Stimulated activated CD8-positive, alpha-beta memory T cell treated with anti-CD3 and anti-CD28 coated beads, Interleukin-4, amount 100 ng/mL, for 48 hours (primary cell): ENCODE data around the gene CARF.
"Not testable (repeated sequence)": the region's sequence is repeated elsewhere in the genome, so short reads cannot be mapped to it uniquely, and the experiment has no call there.

ENCODE experiments used
- DNase-seq: peaks from one replicate; pipeline ENCODE4 v3.0.0-alpha.2; 2020

CARF gene, protein sequence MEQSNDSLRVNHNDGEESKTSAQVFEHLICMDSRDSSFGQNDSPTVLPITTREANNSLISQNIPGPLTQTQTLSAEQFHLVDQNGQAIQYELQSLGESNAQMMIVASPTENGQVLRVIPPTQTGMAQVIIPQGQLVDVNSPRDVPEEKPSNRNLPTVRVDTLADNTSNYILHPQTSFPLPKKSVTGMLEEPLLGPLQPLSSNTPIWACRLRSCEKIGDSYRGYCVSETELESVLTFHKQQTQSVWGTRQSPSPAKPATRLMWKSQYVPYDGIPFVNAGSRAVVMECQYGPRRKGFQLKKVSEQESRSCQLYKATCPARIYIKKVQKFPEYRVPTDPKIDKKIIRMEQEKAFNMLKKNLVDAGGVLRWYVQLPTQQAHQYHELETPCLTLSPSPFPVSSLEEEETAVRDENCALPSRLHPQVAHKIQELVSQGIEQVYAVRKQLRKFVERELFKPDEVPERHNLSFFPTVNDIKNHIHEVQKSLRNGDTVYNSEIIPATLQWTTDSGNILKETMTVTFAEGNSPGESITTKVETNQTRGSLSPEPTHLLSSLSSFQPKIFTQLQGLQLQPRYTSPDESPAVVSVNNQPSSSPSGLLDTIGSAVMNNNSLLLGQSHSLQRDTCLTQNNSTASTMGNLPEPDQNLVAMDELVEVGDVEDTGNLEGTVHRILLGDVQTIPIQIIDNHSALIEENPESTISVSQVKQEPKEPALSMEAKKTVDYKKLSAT

GRCh38 chr2:202911512-202912341 lies at the start of gene CARF, which contains the start of gene WDR12:
Gene CARF (plus strand): TSS chr2:202912275. CDS start chr2:202941903, 29,628 bp downstream.
Gene WDR12 (minus strand): TSS chr2:202911673. CDS start chr2:202911476, 197 bp downstream.
- peak; percentile 92 for DNase-seq

DNA sequence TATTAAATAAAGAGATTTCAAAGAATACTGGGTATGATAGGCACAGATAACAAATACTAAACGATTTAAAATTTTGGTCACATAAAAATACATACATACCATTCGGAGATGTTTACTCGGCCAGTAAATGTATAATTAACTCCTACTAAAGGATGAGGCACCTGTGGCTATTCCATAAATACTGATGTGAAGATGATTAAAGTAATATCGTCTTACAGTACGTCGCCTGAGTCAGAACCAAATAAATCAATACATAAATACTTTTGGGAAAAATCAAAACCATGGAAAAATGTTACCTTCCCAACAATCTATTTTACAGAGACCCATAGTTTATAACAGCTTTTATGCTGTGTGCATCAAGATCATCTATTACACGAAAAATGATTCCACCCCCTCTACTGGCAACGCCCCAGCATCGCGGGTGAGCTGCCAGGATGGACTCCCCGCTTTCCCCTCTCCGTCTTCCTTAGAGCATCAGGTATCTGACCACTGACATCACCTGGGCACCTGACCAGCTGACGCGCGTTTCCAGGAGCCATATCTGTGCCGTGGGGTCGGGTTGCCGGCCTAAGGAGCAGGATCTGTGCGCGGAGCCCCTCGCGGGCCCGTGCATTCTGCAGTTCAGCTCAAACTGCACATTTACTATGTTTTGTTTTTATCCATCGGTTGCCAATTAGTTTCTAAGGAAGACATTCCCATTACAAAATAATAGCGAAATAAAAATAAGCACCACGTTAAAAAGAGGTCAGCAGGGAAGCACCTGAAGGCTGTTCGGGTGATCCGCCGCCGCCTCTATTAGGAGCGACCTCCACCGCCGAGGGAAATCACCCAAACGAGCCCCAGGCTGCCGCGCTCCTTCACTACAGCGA lies 41.4 kb upstream of the CARF start:
- DNase-seq, result peak; percentile 75

- DNase-seq, result peak; percentile 73
These were observed 40.6 kb upstream of the CARF start, which contains the start of gene ICA1L for GRCh38 chr2:202871300-202872141. Gene ICA1L (minus strand): TSS chr2:202871766. CDS start chr2:202829009, 42,757 bp downstream.

DNA sequence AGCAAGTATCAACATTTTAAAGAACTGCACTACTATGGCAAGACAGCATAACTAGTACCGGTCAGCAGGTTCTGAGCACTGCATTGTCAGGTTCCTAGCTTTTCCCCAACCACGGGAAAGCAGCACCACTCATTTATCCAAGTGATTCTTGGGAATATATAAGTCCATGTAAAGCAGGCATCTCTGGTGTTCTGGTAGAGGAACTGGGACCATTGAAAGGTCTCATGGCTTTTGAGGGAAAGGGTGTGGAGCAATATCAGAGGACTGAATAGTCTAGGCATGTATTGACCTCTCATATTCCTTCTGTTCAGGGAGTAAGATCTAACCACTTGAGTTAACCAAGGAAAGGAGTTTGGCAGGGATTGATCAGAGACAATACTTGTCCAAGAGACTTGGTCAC lies 34.4 kb upstream of the CARF start:
- DNase-seq, result no peak

- DNase-seq, result no peak
These were observed 30.5 kb upstream of the CARF start for GRCh38 chr2:202881570-202881969.

- no peak for DNase-seq
These were observed 27.9 kb upstream of the CARF start for GRCh38 chr2:202883987-202884675.

GRCh38 chr2:202885190-202885589 lies 26.9 kb upstream of the CARF start:
- no peak for DNase-seq

GRCh38 chr2:202905507-202905906 lies 6.6 kb upstream of the CARF start:
- not testable (repeated sequence) for DNase-seq

- no peak for DNase-seq
These were observed 3.9 kb upstream of the CARF start for GRCh38 chr2:202908186-202908585.

DNA sequence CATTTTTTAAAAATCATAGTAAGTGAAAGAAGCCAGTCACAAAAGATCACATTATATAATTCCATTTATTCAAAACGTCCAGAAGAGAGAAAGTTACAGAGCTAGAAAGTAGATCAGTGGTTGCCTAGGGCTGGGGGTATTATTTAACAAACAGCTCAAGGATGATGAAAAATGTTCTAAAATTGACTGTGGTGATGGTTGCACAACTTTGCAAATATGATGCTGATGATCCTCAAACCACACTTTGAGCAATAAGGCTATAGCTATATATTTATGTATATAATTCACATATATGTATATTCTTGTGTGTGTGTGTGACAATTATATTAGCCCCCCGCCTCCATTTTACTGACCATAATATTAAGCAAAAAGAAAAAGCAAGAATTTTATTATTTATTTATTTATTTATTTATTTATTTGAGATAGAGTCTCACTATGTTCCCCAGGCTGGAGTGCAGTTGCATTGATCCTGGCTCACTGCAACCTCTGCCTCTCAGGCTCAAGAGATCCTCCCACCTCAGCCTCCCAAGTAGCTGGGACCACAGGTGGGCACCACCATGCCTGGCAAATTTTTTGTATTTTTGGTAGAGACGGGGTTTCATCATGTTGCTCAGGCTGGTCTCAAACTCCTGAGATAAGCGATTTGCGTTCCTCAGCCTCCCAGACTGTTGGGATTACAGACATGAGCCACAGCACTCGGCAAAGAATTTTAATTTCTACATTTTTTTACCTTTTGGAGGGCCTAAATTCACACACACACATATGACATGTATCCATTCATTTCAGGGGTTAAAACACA lies 2.5 kb upstream of the CARF start:
- DNase-seq, result no peak

DNA sequence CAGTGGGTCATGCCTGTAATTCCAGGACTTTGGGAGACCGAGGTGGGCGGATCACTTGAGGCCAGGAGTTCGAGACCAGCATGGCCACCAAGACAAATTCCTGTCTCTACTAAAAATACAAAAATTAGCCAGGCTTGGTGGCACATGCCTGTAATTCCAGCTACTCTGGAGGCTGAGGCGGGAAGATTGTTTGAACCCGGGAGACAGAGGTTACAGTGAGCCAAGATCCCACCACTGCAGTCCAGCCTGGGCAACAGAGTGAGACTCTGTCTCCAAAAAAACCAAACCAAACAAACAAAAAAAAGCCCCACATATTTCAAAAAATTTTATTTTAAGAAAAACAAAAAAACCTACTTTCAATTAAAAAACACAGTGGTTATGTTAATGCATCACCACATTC lies 1.8 kb upstream of the CARF start:
- DNase-seq, result not testable (repeated sequence)

GRCh38 chr2:202910698-202911097 lies 1.4 kb upstream of the CARF start:
- no peak for DNase-seq

DNA sequence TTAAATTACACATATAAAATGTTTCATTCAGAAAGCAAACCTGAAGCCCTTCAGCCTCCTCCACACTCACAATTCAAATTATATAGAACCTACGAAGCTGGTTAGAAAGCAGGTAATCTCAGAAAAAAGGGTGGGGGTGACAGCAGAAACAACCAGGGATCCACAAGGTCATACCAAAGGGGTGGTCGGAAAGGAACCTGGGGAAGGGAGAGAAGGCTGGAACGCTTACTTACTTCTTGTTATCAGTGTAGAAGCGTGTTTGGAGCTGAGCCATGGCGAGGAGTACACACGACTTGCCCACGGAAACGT lies 918 bp upstream of the CARF start:
- DNase-seq, result no peak

DNA sequence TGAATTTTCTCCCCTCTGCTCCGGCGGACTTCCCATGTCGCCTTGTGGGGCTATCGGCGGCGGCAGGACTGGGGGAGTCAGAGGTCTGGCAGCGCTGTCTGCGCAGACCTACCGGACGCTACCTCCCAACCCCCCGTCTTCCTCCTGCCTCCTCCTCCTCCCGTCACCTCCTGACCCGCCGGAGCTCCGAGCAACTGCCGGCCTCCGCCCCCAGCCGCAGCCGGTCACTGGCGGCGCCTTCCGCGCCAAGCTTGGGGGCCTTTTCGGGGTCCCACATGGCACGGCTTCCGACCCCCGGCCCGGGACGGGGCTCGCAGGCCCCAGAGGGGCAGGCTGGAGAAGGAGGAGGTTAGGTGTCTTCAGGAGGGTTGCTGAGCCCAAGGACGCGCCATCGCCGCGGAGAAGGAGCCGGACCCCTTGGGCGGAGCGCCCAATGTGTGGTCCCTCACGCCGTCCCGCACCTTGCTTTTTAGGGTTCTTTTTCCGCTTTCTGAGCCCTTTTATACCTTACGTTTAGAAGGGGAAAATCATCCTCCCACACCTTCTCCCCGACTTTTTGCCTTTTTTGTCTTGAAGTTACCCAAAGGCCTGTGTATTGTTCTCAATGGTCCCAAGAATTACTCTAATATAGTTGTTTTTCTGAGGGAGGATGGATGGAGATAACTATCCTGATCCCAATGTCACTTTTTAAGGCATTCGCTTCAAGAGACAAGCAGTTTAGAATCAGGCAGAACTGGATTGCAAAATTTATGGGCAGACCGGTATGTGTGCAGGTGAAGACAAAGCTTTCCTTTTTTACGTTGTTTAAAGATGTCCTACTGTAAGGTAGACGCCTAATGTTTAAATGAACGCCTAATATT lies 497 bp downstream of the CARF start:
- not testable (repeated sequence) for DNase-seq

- no peak for DNase-seq
These were observed 6.8 kb downstream of the CARF start for GRCh38 chr2:202918860-202919259.

DNA sequence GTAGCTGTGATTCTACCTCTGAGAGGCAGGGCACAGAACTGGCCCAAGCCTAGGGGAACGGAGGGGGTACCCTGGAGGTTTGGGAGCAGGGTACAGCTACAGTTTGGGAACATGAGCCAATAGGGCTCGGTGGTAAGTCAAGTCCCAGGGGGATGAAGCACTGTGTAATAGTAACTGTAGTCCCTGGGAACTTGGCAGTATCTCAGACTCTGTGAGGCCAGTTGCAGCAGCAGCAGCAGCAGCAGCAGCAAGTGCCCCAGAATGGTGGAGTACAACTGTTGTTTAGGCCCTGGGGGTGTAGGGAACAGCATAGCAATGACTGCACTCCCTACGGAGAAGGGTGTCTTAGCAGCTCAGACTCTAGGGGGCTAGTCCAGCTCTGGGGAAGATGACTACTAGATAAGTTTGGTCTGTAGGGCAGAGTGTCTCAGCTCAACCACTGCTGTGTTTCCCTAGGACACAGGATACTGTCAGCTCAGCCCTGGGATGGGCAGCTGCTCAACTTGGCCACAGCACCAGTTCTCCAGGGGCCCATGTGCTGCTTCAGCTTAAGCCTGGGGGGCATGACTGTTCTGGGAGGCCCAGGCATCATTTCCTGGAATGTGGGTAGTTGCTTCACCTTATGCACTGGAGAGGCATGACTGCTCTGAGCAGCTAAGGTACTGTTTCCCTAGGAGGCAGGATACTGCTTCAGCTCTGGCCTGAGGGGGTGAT lies 20.5 kb downstream of the CARF start:
- DNase-seq, result no peak

DNA sequence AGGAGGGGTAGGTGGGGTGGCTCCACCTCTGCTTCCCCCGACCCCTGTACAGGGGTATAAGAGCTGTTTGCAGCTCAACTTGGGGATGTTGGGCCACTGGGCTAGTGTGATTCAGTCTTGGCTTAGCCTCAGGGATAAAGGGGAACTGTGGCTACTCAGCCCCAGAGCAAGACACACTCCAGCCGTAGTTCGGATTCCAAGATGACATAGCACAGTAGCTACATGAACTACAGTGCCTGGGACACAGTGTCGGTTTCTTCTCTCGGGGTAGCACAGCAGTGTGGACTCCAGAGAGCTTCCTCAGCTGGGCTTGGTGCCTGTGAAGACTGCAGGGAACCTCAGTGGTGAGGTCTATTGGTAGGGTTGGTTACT lies 21.1 kb downstream of the CARF start:
- DNase-seq, result no peak

DNA sequence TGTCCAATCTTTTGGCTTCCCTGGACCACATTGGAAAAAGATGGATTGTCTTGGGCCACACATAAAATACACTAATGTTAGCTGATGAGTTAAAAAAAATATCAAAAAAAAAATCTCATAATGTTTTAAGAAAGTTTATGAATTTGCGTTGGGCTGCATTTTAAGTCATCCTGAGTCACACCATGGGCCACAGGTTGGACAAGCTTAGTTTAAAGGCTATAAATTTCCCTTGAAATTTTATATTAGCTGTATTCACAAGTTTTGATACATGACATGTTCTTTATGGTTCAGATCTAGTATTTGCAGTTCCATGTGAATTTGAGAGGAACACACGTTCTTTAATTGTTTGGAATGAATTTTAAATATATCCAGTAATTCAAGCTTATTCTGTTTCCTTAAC lies 21.9 kb downstream of the CARF start:
- no peak for DNase-seq
